ENCODE results near the gene LDB3.
A peak's percentile ranks its signal among the peaks of the same experiment; 100 is the strongest.

Gene LDB3

DNA sequence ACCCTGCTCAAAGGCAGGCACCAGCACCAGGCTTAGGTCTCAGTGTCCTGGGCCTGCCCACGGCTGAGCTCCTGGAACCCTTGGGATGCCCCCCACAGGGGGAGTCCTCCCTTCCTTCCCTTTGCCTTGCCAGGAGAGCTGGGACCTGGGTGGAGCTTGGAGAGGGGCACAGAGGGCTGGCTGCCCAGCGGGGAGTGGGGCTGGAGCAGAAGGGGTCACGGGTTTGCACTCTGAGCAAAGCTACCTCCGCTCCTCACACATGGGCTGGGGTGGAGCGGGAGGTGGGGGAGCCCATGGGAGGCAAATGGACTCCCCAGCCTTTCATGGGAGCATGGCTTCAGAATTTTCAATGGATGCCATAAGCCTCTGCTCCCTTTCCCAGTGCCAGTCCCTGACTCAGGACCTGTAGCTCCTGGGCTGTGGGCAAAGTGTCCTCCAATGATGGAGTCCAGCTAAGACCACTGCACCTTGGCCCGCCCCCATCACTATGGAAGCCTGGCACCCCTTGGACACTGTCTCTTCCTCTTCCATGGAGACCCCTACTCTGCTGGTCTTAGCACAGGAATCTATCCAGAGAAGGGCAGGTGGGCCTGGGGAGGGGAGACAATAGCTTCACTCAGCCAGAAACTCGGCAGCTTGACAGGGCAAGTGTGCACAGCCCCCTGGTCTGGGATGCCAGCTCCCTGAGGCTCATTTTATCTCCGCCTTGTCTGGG is 39.9 kb downstream of the LDB3 start:
- DNase-seq = no peak

DNA sequence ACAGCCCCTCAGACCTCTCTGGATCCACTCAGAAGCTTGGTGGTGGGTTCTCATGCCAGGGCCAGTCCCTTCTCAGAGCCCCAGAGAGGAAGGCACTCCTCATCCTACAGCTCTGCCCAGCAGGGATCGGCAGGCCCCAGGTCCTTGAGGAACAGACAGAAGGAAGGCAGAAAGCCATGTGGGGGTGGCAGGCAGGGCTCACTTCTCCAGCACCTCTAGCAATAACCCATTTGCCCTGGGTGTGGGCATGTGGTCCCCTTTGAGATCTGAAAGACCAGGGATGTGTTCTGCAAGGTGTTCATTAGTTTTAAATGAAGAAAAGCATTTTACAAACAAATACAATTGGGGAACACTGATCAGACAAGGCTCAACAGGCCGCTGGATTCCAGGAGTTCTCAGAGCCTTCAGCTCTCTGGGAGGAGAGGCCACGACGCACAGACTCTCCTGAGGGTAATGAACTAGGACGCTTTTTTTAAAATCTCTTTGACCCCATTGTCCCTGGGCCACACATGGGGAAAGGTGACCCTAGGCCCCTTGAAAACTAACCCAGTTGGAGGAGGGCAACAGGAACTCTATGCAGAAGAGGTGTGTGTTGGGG is 40.6 kb downstream of the LDB3 start:
- no peak for DNase-seq

DNA sequence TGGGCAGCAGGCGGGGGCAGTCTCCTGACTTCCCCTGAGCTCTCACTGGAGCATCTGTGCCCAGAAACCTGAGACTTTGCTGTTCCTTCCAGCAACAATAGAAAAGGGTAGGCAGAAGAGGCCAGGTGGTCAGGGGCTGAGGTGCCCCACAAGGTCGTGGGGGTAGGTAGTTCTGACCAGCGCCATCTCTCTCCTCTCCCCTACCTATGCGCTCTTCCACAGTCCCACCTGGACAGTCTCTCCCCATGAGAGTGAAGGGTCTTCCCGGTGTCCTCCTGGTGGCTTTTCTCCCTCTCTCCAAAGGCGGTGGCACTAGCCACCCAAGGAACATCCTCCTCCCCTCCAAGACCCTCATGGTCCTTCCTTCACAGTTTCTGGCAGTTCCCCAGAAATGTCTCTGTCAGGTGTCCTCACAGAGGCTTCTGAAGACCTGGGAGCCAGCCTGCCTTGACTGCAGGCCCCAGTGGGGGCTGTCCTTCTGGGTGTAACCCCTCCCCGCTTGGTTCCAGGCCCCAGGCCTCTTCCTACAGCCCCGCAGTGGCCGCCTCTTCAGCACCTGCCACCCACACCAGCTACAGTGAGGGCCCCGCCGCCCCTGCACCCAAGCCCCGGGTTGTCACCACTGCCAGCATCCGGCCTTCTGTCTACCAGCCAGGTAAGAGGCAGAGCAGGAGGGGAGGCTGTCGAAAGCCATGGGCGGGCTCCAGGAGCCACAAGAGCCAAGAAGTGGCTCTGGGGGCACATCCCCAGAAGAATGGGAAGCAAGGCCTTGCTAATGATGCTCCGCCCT is 41.3 kb downstream of the LDB3 start:
- DNase-seq = no peak

GRCh38 chr10:86710987-86711512 is 42.7 kb downstream of the LDB3 start:
- DNase-seq = peak; percentile 80

DNA sequence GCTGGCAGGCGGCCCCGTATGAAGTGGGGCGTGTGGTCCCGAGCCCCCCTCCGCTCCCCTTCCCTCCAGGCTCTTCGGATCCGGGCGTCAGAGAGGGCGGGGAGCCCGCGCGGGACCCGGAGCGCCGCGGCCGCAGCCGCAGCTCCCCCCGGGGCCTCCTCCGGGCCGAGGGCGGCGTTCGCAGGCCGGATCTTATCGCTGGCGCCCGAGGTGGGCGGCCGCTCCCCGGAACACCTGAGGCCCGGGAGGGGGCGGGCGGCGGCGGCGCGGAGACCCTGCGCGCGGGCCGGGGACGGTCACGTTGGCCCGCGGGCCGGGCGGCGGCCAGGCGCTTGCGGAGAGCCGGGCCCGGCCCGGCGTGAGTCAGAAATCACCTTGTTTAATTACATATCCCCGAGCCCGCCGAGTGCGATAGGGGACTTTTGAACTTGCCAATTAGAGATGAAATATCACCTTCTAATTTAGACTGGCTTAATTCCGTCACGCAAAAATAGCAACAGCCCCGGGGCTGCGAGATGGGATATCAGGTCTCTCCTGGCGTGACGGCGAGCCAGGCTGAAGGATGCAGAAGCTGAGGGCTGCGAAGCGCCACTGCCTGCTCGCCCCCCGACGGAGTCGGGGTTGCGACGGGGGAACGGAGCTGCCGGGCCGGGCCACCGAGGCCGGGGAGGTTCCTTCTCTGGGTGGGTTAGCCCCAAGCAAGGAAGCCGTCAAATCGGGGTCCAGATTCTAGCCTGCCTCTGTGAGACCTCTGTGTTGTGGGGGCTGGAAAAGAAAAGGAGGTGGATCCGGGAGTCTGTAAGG is 43.4 kb downstream of the LDB3 start:
- DNase-seq = peak; percentile 48

DNA sequence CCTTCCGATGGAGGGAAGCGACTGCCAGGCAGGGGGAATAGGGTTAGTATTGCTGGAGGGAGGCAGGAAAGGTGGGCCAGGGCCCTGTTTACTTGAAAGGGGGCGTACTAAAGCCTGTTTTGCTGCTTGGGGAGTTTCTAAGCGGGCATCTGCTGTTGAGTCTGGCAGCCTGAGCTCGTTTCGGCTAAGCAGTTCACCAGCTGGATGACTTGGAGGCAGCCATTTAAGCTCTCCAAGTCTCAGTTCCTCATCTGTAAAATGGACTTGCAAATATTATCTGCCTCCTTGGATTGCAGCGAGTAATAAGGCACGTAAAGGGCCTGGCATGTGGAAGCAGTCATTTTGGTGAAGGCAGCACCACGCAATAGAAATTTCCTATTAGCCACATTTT is 44.0 kb downstream of the LDB3 start:
- no peak for DNase-seq

DNA sequence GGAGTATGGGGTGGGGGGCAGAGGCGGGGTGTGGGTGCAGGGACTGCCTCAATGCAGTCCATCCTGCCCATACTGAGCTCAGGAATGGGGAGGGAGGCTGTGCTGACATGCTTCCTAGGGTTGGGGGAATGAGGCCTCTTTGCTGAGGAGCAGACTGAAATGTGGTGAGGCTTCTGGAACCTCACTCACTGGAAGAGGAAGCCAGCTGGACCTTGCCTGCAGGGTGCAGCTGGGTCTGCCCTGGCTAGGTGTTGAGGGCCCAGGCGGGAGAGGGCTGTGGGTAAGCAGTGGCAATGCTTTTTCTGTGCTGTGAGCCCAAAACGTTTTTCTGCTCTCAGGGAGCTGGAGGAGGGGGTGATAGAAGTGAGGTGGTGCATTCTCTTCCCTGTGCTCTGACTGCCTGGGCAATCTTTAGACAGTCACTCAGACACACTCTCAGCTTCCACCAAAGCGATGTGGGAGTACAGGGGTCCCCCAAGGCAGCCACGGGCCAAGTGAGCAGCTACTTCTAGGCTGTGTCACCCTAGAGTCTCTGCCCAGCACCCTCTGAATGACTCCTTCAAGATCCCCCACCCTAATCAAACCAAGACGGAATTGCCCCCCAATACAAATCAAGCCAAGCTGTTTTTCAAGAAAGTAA is 47.0 kb downstream of the LDB3 start:
- no peak for DNase-seq

- no peak for DNase-seq
These were observed 47.5 kb downstream of the LDB3 start for GRCh38 chr10:86715836-86716235.

- no peak for DNase-seq
These were observed 48.2 kb downstream of the LDB3 start for GRCh38 chr10:86716466-86716865.

DNA sequence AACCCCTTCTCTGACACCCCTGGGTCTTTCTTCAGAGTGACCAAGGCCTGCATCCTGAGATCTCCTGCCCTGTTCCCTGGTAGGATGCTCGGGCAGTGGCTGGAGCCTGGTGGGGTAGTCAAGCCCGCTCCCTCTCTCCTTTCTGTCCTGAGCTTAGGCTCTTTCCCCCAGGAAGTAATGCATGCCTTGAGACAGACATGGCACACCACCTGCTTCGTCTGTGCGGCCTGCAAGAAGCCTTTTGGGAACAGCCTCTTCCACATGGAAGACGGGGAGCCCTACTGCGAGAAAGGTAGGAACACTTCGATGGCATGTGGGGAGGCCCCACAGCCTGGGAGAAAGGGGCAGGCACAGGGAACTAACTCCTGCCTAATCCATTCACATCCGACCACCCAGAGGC is 50.2 kb downstream of the LDB3 start:
- no peak for DNase-seq

DNA sequence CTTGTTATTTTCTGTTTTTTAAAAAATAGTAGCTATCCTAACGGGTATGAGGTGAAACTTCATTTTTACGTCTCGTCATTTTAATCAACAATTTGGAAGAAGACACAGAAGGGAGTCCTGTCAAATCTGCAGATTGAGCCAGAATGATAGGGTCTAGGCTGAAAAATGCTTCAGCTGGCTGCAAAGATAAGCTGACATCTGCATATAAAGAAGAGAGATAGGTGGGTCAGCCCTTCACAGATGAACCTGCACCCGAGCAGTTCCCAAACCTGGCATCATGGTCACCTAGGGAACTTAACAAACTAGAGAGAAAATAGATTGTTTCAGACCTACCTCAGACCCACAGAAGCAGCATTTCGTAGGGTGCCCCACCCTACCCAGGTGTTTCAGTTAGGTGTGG is 52.9 kb downstream of the LDB3 start:
- DNase-seq = no peak

GRCh38 chr10:86723009-86723408 is 54.7 kb downstream of the LDB3 start:
- no peak for DNase-seq

GRCh38 chr10:86724445-86724844 is 56.1 kb downstream of the LDB3 start:
- DNase-seq = no peak

DNA sequence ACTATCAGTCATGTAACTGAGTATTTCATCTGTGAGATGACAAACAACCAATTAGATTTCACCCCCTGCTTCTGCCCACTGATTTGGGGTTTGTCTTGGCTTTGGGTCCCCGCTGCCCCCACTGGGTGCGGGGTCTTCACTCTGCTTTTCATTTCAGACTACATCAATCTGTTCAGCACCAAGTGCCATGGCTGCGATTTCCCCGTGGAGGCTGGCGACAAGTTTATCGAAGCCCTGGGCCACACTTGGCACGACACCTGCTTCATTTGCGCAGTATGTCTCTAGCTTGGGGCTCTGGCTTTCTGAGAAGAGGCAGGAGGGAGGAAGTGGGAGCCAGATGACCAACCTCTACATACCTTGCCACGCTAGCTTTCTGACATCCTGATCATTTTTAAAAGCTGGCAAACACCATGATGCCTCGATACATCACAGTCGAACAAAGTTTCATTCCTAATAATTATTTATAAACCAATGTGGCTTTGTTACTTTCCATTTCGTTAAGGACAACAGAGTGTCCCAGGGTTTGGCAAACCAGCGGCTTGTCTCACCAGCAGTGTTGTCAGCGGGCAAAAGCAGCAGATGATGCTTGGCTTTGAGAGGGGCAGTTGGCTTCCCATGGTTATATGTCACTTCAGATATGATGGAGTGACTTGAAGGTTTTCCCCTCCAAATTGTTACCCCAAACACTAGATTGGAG is 57.8 kb downstream of the LDB3 start:
- no peak for DNase-seq

DNA sequence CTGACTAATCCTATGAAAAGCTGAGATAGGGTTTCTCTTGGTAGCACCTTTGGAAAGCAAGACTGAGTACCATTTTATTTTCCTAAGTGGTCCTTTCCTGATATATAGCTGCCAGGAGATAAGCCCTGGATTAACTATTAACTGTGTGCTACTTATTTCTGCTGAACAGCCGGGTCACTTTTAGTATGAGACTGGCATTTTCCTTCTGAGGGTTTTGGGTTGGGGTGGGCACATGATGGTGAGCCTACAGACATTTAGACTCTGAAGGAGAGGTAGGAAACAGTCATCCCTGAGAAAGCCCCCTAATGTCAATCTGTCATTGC is 58.3 kb downstream of the LDB3 start:
- DNase-seq = no peak

DNA sequence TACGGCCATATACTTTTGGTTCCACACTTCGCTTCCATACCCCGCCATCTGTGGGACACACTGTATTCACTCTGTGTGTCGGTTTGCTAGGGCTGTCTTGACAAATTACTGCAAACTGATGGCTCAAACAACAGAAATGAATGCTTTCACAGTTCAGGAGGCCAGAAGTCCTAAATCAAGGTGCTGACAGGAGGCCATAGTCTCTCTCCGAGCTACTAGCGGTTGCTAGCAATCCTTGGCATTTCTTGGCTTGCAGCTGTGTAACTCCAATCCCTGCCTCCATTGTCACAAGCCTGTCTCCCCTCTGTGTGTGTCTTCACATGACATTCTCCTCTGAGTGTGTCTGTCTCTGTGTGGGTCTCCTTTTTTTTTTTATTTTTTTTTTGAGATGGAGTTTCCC is 59.2 kb downstream of the LDB3 start:
- no peak for DNase-seq

DNA sequence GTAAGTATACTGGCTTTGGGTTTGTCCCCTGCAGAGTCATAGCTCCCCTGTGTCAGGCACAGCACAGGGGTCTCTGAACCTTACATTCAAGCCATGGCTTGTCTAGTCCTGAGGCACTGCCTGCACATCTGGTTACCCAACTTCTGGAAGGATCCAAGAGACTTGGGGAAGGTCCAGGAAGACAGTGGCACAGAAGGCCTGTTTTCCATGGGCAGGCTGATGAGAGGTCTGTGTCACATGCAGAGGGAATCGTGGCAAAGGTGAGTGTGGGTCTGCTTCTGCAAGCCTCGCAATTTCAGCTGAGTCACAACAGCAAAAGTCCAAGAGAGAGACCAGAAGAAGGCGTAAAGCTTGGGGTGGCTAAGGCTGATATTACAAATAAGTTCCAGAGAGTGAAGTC is 59.7 kb downstream of the LDB3 start:
- no peak for DNase-seq

GRCh38 chr10:86729677-86730076 is 61.4 kb downstream of the LDB3 start:
- DNase-seq = no peak

GRCh38 chr10:86730227-86730626 is 61.9 kb downstream of the LDB3 start:
- no peak for DNase-seq

GRCh38 chr10:86732771-86733170 is 64.5 kb downstream of the LDB3 start:
- no peak for DNase-seq

- DNase-seq = no peak
These were observed 65.0 kb downstream of the LDB3 start for GRCh38 chr10:86733260-86733671.

All from T1000 (cell line).